Fibroblast of villous mesenchyme (primary cell): Measurements from ENCODE around the gene MRPS17. TPM values are rescaled to one million over a fixed set of nuclear protein-coding genes. Genes with fewer than 3 reads are reported as not detected.

Source experiments
- DNase-seq: peaks from one replicate; pipeline ENCODE4 v3.0.0-alpha.2; 2010; ENCODE audit warnings: low read depth
- H3K4me3 ChIP-seq: 2 replicates; pipeline ENCODE4 v1.5.1; 2011; ENCODE audit warnings: low read depth, mild to moderate bottlenecking, low read length
- CTCF ChIP-seq: IDR thresholded peaks from 2 replicates; pipeline ENCODE4 v1.5.1; 2012; ENCODE audit warnings: low read depth, mild to moderate bottlenecking, low read length; ENCODE audit not compliant: insufficient read depth
- total RNA-seq: library from RNA; depleted of rRNA; stranded (reverse); fragments of >200 nt; gene quantifications from 2 replicates; pipeline ENCODE4 v1.2.3, GENCODE V29; 2012

MRPS17 gene
- 12.9 and 16.0 TPM in 2 replicates for total RNA-seq

GRCh38 chr7:55951637-55952351 is at the start of gene MRPS17:
MRPS17 (plus strand) TSS chr7:55951877; CDS start chr7:55953196, 1,319 bp downstream.
- DNase-seq, result peak; percentile 83
- peak within 1 kb of the TSS; percentile 99 for H3K4me3 ChIP-seq
- no peak for TF ChIP-seq CTCF

GRCh38 chr7:55903985-55904759 is 47.5 kb upstream of the MRPS17 start:
- no peak for DNase-seq
- no peak overlapping the region for H3K4me3 ChIP-seq
- TF ChIP-seq CTCF, result no peak

GRCh38 chr7:55912748-55913158 is 38.9 kb upstream of the MRPS17 start:
- H3K4me3 ChIP-seq, result no peak overlapping the region
- TF ChIP-seq CTCF, result no peak
- no peak for DNase-seq

- H3K4me3 ChIP-seq, result no peak overlapping the region
- TF ChIP-seq CTCF, result no peak
- DNase-seq, result no peak
Observed at GRCh38 chr7:55917771-55918170, 33.9 kb upstream of the MRPS17 start.

- TF ChIP-seq CTCF, result no peak
- no peak for DNase-seq
- no peak overlapping the region for H3K4me3 ChIP-seq
Observed at GRCh38 chr7:55928006-55928767, 23.5 kb upstream of the MRPS17 start.

GRCh38 chr7:55931421-55932151 is 20.1 kb upstream of the MRPS17 start:
- H3K4me3 ChIP-seq, result no peak overlapping the region
- no peak for TF ChIP-seq CTCF
- no peak for DNase-seq
